ENCODE results near the gene ZNF567.

Gene ZNF567

GRCh38 chr19:36750066-36750691 is 62.8 kb downstream of the ZNF567 start:
- no peak for DNase-seq (ENCODE audit: low spot score)
